HG03108 (cell line): ENCODE data around the gene NFE2.
"Not testable (repeated sequence)": the region's sequence is repeated elsewhere in the genome, so short reads cannot be mapped to it uniquely, and the experiment has no call there.

ENCODE experiments used
- ATAC-seq: cut with Tn5 transposase; IDR thresholded peaks from one replicate; pipeline ENCODE4 v1.9.1; 2021; ENCODE audit warnings: moderate library complexity; ENCODE audit not compliant: unreplicated experiment

Gene NFE2

GRCh38 chr12:54300732-54301427, at the start of gene NFE2:
NFE2 (minus strand) TSS chr12:54301015; CDS start chr12:54295248, 5,767 bp downstream.
- no peak for ATAC-seq

- ATAC-seq, result no peak
Measured at GRCh38 chr12:54349679-54350078, 48.9 kb upstream of the NFE2 start.

- no peak for ATAC-seq
Measured at GRCh38 chr12:54349036-54349435, 48.2 kb upstream of the NFE2 start.

GRCh38 chr12:54341378-54342300, 40.8 kb upstream of the NFE2 start:
- ATAC-seq, result no peak

GRCh38 chr12:54340846-54341245, 40.0 kb upstream of the NFE2 start:
- no peak for ATAC-seq

- ATAC-seq, result no peak
Measured at GRCh38 chr12:54338698-54339296, 38.0 kb upstream of the NFE2 start.

GRCh38 chr12:54337854-54338650, 37.2 kb upstream of the NFE2 start:
- no peak for ATAC-seq

GRCh38 chr12:54337280-54337842, 36.5 kb upstream of the NFE2 start:
- ATAC-seq, result no peak

- ATAC-seq, result no peak
Measured at GRCh38 chr12:54333420-54334034, 32.7 kb upstream of the NFE2 start.

- ATAC-seq, result no peak
Measured at GRCh38 chr12:54331461-54331860, 30.6 kb upstream of the NFE2 start.

- no peak for ATAC-seq
Measured at GRCh38 chr12:54330442-54330841, 29.6 kb upstream of the NFE2 start.

- ATAC-seq, result no peak
Measured at GRCh38 chr12:54329759-54330158, 28.9 kb upstream of the NFE2 start.

- no peak for ATAC-seq
Measured at GRCh38 chr12:54328595-54329337, 28.0 kb upstream of the NFE2 start.

GRCh38 chr12:54325442-54326109, 24.8 kb upstream of the NFE2 start:
- not testable (repeated sequence) for ATAC-seq

- peak; percentile 99 for ATAC-seq
Measured at GRCh38 chr12:54324617-54325441, 24.0 kb upstream of the NFE2 start, which contains the start of gene COPZ1. COPZ1 (plus strand) TSS chr12:54325131; CDS start chr12:54325164, 33 bp downstream.

- no peak for ATAC-seq
Measured at GRCh38 chr12:54321363-54321762, 20.5 kb upstream of the NFE2 start.

GRCh38 chr12:54312309-54312708, 11.5 kb upstream of the NFE2 start:
- ATAC-seq, result not testable (repeated sequence)

- no peak for ATAC-seq
Measured at GRCh38 chr12:54311051-54311450, 10.2 kb upstream of the NFE2 start.
